K562 (cell line): ENCODE measurements around the gene SLC35D2. TPM values are rescaled to one million over a fixed set of nuclear protein-coding genes. Genes with fewer than 3 reads are reported as not detected.

Experiments
- ARID3A ChIP-seq: IDR thresholded peaks from 2 replicates; pipeline ENCODE4 v1.6.1; 2012; ENCODE audit warnings: low read depth, low read length, improper control_type of control experiment, borderline replicate concordance
- BCLAF1 ChIP-seq, 2 experiments: fragments of 450-650 bp in 1 of 2; IDR thresholded peaks; 2 replicates each; pipeline ENCODE4 v1.6.1; 2011 to 2017; ENCODE audit warnings: low read depth in 2 of 2, antibody characterized with exemption in 1 of 2, borderline replicate concordance in 1 of 2, low read length in 1 of 2, mild to moderate bottlenecking in 1 of 2, mixed read lengths in 1 of 2; ENCODE audit not compliant: control insufficient read depth in 1 of 2
- BDP1 ChIP-seq: IDR thresholded peaks from 3 replicates; pipeline ENCODE4 v1.6.1; 2011; ENCODE audit not compliant: insufficient read length, insufficient read depth
- BMI1 ChIP-seq: fragments of 150-350 bp; IDR thresholded peaks from 2 replicates; pipeline ENCODE4 v1.6.1; 2014; ENCODE audit warnings: low read length
- EP400 ChIP-seq: fragments of 450-650 bp; IDR thresholded peaks from 2 replicates; pipeline ENCODE4 v1.6.1; 2017; ENCODE audit warnings: antibody characterized with exemption, mild to moderate bottlenecking, moderate library complexity
- FUS ChIP-seq: fragments of 200-400 bp; formaldehyde crosslinking; optimal IDR thresholded peaks from 2 replicates; pipeline ENCODE3; 2017; ENCODE audit warnings: low read depth, low read length
- KLF1 ChIP-seq: fragments of 450-650 bp; IDR thresholded peaks from 2 replicates; pipeline ENCODE4 v1.6.1; 2016; ENCODE audit warnings: missing genetic modification characterization, missing compliant biosample characterization
- L3MBTL2 ChIP-seq: fragments of 450-650 bp; IDR thresholded peaks from 2 replicates; pipeline ENCODE4 v1.6.1; 2016; ENCODE audit warnings: mild to moderate bottlenecking, moderate library complexity
- NCOR1 ChIP-seq: fragments of 450-650 bp; IDR thresholded peaks from 2 replicates; pipeline ENCODE4 v1.6.1; 2016; ENCODE audit warnings: mild to moderate bottlenecking, moderate library complexity
- NUFIP1 ChIP-seq: fragments of 450-650 bp; IDR thresholded peaks from 2 replicates; pipeline ENCODE4 v1.6.1; 2018; ENCODE audit not compliant: partially characterized antibody
- PTRF ChIP-seq: fragments of 450-650 bp; IDR thresholded peaks from 2 replicates; pipeline ENCODE4 v1.6.1; 2016; ENCODE audit warnings: mild to moderate bottlenecking, missing genetic modification characterization, missing compliant biosample characterization
- SMARCA4 ChIP-seq: fragments of 450-650 bp; IDR thresholded peaks from 2 replicates; pipeline ENCODE4 v1.6.1; 2016
- TFAP4 ChIP-seq: sonication (generic); formaldehyde crosslinking; IDR thresholded peaks from 2 replicates; pipeline ENCODE4 v1.8.0; 2022; ENCODE audit warnings: missing genetic modification reagents, mild to moderate bottlenecking, moderate library complexity, borderline replicate concordance
- XRCC5 ChIP-seq: fragments of 200-400 bp; formaldehyde crosslinking; IDR thresholded peaks from 2 replicates; pipeline ENCODE4 v1.6.1; 2017; ENCODE audit warnings: low read depth, mild to moderate bottlenecking, low read length
- ZKSCAN8 ChIP-seq: fragments of 200-800 bp; sonication (Bioruptor generic); IDR thresholded peaks from 2 replicates; pipeline ENCODE4 v1.6.1; 2016; ENCODE audit warnings: missing genetic modification characterization, missing compliant biosample characterization
- ZNF124 ChIP-seq: sonication (generic); formaldehyde crosslinking; IDR thresholded peaks from 2 replicates; pipeline ENCODE4 v1.8.1; 2022; ENCODE audit warnings: missing genetic modification reagents
- ZNF212 ChIP-seq: fragments of 450-650 bp; formaldehyde crosslinking; IDR thresholded peaks from 2 replicates; pipeline ENCODE4 v1.4.0; 2020; ENCODE audit warnings: mild to moderate bottlenecking
- ZNF324 ChIP-seq: fragments of 250-450 bp; sonication (Bioruptor Pico); IDR thresholded peaks from 2 replicates; pipeline ENCODE4 v1.4.0; 2020; ENCODE audit warnings: mild to moderate bottlenecking
- ZNF561 ChIP-seq: fragments of 450-650 bp; formaldehyde crosslinking; conservative IDR thresholded peaks from 2 replicates; pipeline ENCODE4 v1.4.0; 2020; ENCODE audit warnings: mild to moderate bottlenecking, moderate library complexity
- ZNF75A ChIP-seq: fragments of 450-650 bp; formaldehyde crosslinking; IDR thresholded peaks from 2 replicates; pipeline ENCODE4 v1.4.0; 2020; ENCODE audit warnings: mild to moderate bottlenecking
- ZNF785 ChIP-seq: fragments of 250-450 bp; sonication (Bioruptor Pico); IDR thresholded peaks from 2 replicates; pipeline ENCODE4 v1.4.0; 2020; ENCODE audit warnings: mild to moderate bottlenecking
- polyA plus RNA-seq, 8 experiments: library from polyadenylated mRNA; depleted of rRNA in 4 of 8; stranded (reverse) in 5 of 8; unstranded in 3 of 8; fragments of >200 nt; fragmentation: Nextera tagmentation in 2 of 8; fragmentation: Illumina TruSeq in 1 of 8; extraction: Ambion mirVana in 2 of 8; extraction: Trizol in 1 of 8; gene quantifications; 2 replicates each; pipeline versions ENCODE4 v1.2.1 to v1.2.3, GENCODE V29; 2011 to 2014; ENCODE audit warnings: inconsistent platforms in 1 of 8, missing spikeins in 1 of 8
- total RNA-seq, 7 experiments: library from RNA; depleted of rRNA in 6 of 7; stranded (reverse); fragments of >200 nt in 6 of 7; fragmentation: Illumina TruSeq in 2 of 7; extraction: Trizol in 2 of 7; gene quantifications; 2 replicates each; pipeline versions ENCODE4 v1.2.1 to v1.2.3, GENCODE V29; 2011 to 2021; ENCODE audit warnings: low replicate concordance in 1 of 7
- TF ChIP-seq, protein P1 (sequence below): fragments of 200-800 bp; sonication (Bioruptor generic); IDR thresholded peaks from 2 replicates; pipeline ENCODE4 v1.6.1; 2017; ENCODE audit warnings: missing genetic modification characterization, missing compliant biosample characterization

SLC35D2 gene
- total and polyA plus RNA-seq, 9 of the 15 experiments (the other 6 are each of a cell fraction or from before 2014, with no cell fraction given): 2.9 to 14.9 (median 11.7) TPM

GRCh38 chr9:96420468-96421219 is 37.1 kb upstream of the SLC35D2 start (continued):
- TF ChIP-seq BCLAF1 (IDR thresholded peaks at IDR 0.05; ENCODE audit: borderline replicate concordance in 1 of 2, control insufficient read depth in 1 of 2, low read depth in 2 of 2, low read length in 1 of 2) (no peak), NUFIP1 (peak; percentile 74), XRCC5 (no peak), PTRF (tag) (peak; percentile 99), ARID3A (no peak), KLF1 (peak; percentile 90), SMARCA4 (peak; percentile 35; the same call in 1 of the 2 replicates), ZNF324 (CRISPR knock-in tag) (peak; percentile 89), FUS (no peak), TFAP4 (no peak), L3MBTL2 (0 out of 2 replicates have a peak, but pooled peaks have one; percentile 37), BDP1 (no peak), EP400 (0 out of 2 replicates have a peak, but pooled peaks have one; percentile 12), ZKSCAN8 (CRISPR knock-in tag) (peak; percentile 97), BMI1 (peak; percentile 59; the same call in 1 of the 2 replicates), ZNF75A (CRISPR knock-in tag) (peak; percentile 87), NCOR1 (no peak), ZNF124 (CRISPR knock-in tag) (no peak), ZNF785 (peak; percentile 88; the same call in 1 of the 2 replicates), ZNF212 (peak; percentile 93; the same call in 1 of the 2 replicates), ZNF561 (peak; percentile 92)
- TF ChIP-seq, protein P1, sequence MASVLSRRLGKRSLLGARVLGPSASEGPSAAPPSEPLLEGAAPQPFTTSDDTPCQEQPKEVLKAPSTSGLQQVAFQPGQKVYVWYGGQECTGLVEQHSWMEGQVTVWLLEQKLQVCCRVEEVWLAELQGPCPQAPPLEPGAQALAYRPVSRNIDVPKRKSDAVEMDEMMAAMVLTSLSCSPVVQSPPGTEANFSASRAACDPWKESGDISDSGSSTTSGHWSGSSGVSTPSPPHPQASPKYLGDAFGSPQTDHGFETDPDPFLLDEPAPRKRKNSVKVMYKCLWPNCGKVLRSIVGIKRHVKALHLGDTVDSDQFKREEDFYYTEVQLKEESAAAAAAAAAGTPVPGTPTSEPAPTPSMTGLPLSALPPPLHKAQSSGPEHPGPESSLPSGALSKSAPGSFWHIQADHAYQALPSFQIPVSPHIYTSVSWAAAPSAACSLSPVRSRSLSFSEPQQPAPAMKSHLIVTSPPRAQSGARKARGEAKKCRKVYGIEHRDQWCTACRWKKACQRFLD (CRISPR knock-in tag): peak; percentile 100
